ENCODE data around the gene NFILZ.

- no peak for TF ChIP-seq CTCF (IDR thresholded peaks at IDR 0.05 in 8 of 11, conservative IDR thresholded peaks at IDR 0.05 in 3 of 11)
- TF ChIP-seq POLR2A (IDR thresholded peaks at IDR 0.05): no peak
These were observed 34.3 kb upstream of the NFILZ start for GRCh38 chr19:8596168-8596567.
